ENCODE measurements around the gene ADCY7.

The ADCY7 gene

GRCh38 chr16:50251375-50252081 lies 14.8 kb upstream of the ADCY7 start:
- DNase-seq = no peak

GRCh38 chr16:50252082-50252611 lies 14.2 kb upstream of the ADCY7 start:
- DNase-seq = no peak

GRCh38 chr16:50252874-50253513 lies 13.4 kb upstream of the ADCY7 start:
- no peak for DNase-seq

GRCh38 chr16:50253514-50253910 lies 12.8 kb upstream of the ADCY7 start:
- DNase-seq = no peak

- DNase-seq = no peak
Observed at GRCh38 chr16:50254072-50254471, 12.3 kb upstream of the ADCY7 start.

- no peak for DNase-seq
Observed at GRCh38 chr16:50255538-50255937, 10.8 kb upstream of the ADCY7 start.

GRCh38 chr16:50256604-50257003 lies 9.7 kb upstream of the ADCY7 start:
- DNase-seq = no peak

GRCh38 chr16:50257876-50258275 lies 8.5 kb upstream of the ADCY7 start:
- DNase-seq = no peak

- no peak for DNase-seq
Observed at GRCh38 chr16:50259334-50260205, 6.8 kb upstream of the ADCY7 start.

GRCh38 chr16:50260206-50261159 lies 5.9 kb upstream of the ADCY7 start:
- DNase-seq = no peak

- no peak for DNase-seq
Observed at GRCh38 chr16:50261160-50261706, 5.1 kb upstream of the ADCY7 start.

GRCh38 chr16:50261707-50262235 lies 4.6 kb upstream of the ADCY7 start:
- no peak for DNase-seq

- DNase-seq = no peak
Observed at GRCh38 chr16:50263060-50263909, 3.1 kb upstream of the ADCY7 start.

GRCh38 chr16:50263940-50264929 lies 2.1 kb upstream of the ADCY7 start:
- DNase-seq = no peak

- no peak for DNase-seq
Observed at GRCh38 chr16:50265260-50265659, 1.1 kb upstream of the ADCY7 start.

- DNase-seq = no peak
Observed at GRCh38 chr16:50265716-50266336, 525 bp upstream of the ADCY7 start.

GRCh38 chr16:50267151-50267631 lies 840 bp downstream of the ADCY7 start:
- DNase-seq = no peak

- no peak for DNase-seq
Observed at GRCh38 chr16:50267651-50268050, 1.3 kb downstream of the ADCY7 start.

- no peak for DNase-seq
Observed at GRCh38 chr16:50268352-50268751, 2.0 kb downstream of the ADCY7 start.

Data from stimulated activated CD4-positive, alpha-beta T cell treated with anti-CD3 and anti-CD28 coated beads, Interleukin-2, amount 100 ng/mL, for 48 hours (primary cell).